ENCODE results near the gene KCNIP1. TPM values are rescaled to one million over a fixed set of nuclear protein-coding genes. Genes with fewer than 3 reads are reported as not detected.

KCNIP1 gene
- total RNA-seq, 1 donor from 2014 or later, result 47.8 TPM

GRCh38 chr5:170483701-170484458, 19.9 kb upstream of the KCNIP1 start:
- peak; percentile 56 to 87 for DNase-seq (ENCODE audit: low read depth in 2 of 2)

- no peak for DNase-seq (ENCODE audit: low read depth in 2 of 2)
Observed at GRCh38 chr5:170484459-170484831, 19.4 kb upstream of the KCNIP1 start.

- DNase-seq (ENCODE audit: low read depth in 2 of 2), result no peak
Observed at GRCh38 chr5:170484847-170485615, 18.8 kb upstream of the KCNIP1 start.

GRCh38 chr5:170485616-170485911, 18.3 kb upstream of the KCNIP1 start:
- DNase-seq (ENCODE audit: low read depth in 2 of 2), result no peak

GRCh38 chr5:170486371-170486770, 17.4 kb upstream of the KCNIP1 start:
- no peak for DNase-seq (ENCODE audit: low read depth in 2 of 2)

- DNase-seq (ENCODE audit: low read depth in 2 of 2), result no peak
Observed at GRCh38 chr5:170488570-170488969, 15.2 kb upstream of the KCNIP1 start.

GRCh38 chr5:170489199-170489598, 14.6 kb upstream of the KCNIP1 start:
- DNase-seq (ENCODE audit: low read depth in 2 of 2), result no peak

GRCh38 chr5:170490381-170490780, 13.4 kb upstream of the KCNIP1 start:
- DNase-seq (ENCODE audit: low read depth in 2 of 2), result no peak

GRCh38 chr5:170491479-170491878, 12.3 kb upstream of the KCNIP1 start:
- peak; percentile 94 for DNase-seq (ENCODE audit: low read depth in 2 of 2)

GRCh38 chr5:170493028-170493820, 10.6 kb upstream of the KCNIP1 start:
- DNase-seq (ENCODE audit: low read depth in 2 of 2), result no peak

- DNase-seq (ENCODE audit: low read depth in 2 of 2), result no peak
Observed at GRCh38 chr5:170494041-170494440, 9.8 kb upstream of the KCNIP1 start.

- DNase-seq (ENCODE audit: low read depth in 2 of 2), result no peak
Observed at GRCh38 chr5:170495825-170496661, 7.8 kb upstream of the KCNIP1 start.

- DNase-seq (ENCODE audit: low read depth in 2 of 2), result no peak
Observed at GRCh38 chr5:170496662-170497028, 7.2 kb upstream of the KCNIP1 start.

GRCh38 chr5:170497311-170498038, 6.3 kb upstream of the KCNIP1 start:
- no peak for DNase-seq (ENCODE audit: low read depth in 2 of 2)

- DNase-seq (ENCODE audit: low read depth in 2 of 2), result no peak
Observed at GRCh38 chr5:170498811-170499351, 4.9 kb upstream of the KCNIP1 start.

- no peak for DNase-seq (ENCODE audit: low read depth in 2 of 2)
Observed at GRCh38 chr5:170499621-170500020, 4.2 kb upstream of the KCNIP1 start.

- DNase-seq (ENCODE audit: low read depth in 2 of 2), result no peak
Observed at GRCh38 chr5:170501361-170501760, 2.5 kb upstream of the KCNIP1 start.

- no peak for DNase-seq (ENCODE audit: low read depth in 2 of 2)
Observed at GRCh38 chr5:170501931-170502330, 1.9 kb upstream of the KCNIP1 start.

GRCh38 chr5:170504616-170505266, 921 bp downstream of the KCNIP1 start:
- DNase-seq (ENCODE audit: low read depth in 2 of 2), result no peak

GRCh38 chr5:170508036-170508435, 4.2 kb downstream of the KCNIP1 start:
- DNase-seq (ENCODE audit: low read depth in 2 of 2), result no peak

Data from lung microvascular endothelial cell (primary cell).